ENCODE results near the gene EEF1B2.

GRCh38 chr2:206198677-206199076, 39.0 kb downstream of the EEF1B2 start:
- no peak for TF ChIP-seq CTCF (IDR thresholded peaks at IDR 0.05)
- no peak for TF ChIP-seq POLR2A (IDR thresholded peaks at IDR 0.05)

Measured in right lobe of liver (tissue), 4 donors.